Measurements from ENCODE around the gene PCBP4. TPM values are rescaled to one million over a fixed set of nuclear protein-coding genes. Genes with fewer than 3 reads are reported as not detected.

Gene PCBP4
- total RNA-seq, 2 donors from 2014 or later = 73.8 to 119 TPM

DNA sequence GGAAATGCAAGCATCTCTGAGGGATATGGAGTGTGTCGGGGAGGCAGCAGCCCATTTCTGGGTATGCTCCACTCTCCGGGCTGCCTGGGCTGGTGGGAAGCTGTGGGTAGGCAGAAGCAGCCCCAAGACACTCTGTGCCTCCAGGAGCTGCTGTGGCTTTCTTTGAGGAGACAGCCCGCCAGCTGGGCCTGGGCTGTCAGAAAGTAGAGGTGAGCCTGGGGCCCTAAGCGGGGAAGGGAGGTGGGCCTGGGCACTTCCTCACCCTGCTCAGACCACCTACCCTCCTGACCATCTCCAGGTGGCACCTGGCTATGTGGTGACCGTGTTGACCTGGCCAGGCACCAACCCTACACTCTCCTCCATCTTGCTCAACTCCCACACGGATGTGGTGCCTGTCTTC, 17.8 kb upstream of the PCBP4 start:
- Histone ChIP-seq H3K4me1 (peaks cover 0 to 26% of the 10 kb centered on the region in 2 donors), H3K27ac (no peak overlapping the region), H3K9me3 (no peaks in the 10 kb centered on the region), H3K36me3 (no peaks in the 10 kb centered on the region), H3K4me3 (no peak overlapping the region), H3K27me3 (no peaks in the 10 kb centered on the region)
- DNase-seq (ENCODE audit: low spot score) = no peak
- TF ChIP-seq, protein P1, sequence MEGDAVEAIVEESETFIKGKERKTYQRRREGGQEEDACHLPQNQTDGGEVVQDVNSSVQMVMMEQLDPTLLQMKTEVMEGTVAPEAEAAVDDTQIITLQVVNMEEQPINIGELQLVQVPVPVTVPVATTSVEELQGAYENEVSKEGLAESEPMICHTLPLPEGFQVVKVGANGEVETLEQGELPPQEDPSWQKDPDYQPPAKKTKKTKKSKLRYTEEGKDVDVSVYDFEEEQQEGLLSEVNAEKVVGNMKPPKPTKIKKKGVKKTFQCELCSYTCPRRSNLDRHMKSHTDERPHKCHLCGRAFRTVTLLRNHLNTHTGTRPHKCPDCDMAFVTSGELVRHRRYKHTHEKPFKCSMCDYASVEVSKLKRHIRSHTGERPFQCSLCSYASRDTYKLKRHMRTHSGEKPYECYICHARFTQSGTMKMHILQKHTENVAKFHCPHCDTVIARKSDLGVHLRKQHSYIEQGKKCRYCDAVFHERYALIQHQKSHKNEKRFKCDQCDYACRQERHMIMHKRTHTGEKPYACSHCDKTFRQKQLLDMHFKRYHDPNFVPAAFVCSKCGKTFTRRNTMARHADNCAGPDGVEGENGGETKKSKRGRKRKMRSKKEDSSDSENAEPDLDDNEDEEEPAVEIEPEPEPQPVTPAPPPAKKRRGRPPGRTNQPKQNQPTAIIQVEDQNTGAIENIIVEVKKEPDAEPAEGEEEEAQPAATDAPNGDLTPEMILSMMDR (IDR thresholded peaks at IDR 0.05) = no peak

DNA sequence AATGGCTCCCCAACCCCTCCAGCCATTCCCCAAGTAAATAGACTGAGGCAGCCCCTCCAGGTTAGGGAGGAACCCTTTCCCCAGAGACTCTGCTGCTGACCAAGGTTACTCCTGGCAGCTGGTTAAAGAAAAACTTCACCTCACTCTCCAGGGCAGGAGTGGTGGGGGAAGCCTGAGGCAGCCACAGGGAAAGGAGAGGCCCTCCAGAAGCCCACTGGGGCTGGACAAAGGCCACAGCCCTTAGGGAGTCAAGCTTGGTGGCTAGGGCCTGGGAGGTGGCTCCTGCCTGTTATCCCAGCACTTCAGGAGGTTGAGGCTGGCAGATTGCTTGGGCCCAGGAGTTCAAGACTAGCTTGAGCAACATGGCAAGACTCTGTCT, 17.0 kb upstream of the PCBP4 start:
- no peaks in the 10 kb centered on the region for H3K27me3 ChIP-seq
- TF ChIP-seq, protein P1 (IDR thresholded peaks at IDR 0.05) = no peak
- H3K27ac ChIP-seq = peak overlapping the region; percentile 92 to 97
- H3K4me3 ChIP-seq = no peak overlapping the region
- H3K4me1 ChIP-seq = peaks cover 0 to 23% of the 10 kb centered on the region in 2 donors
- no peaks in the 10 kb centered on the region for H3K36me3 ChIP-seq
- no peak for DNase-seq (ENCODE audit: low spot score)
- H3K9me3 ChIP-seq = no peaks in the 10 kb centered on the region

DNA sequence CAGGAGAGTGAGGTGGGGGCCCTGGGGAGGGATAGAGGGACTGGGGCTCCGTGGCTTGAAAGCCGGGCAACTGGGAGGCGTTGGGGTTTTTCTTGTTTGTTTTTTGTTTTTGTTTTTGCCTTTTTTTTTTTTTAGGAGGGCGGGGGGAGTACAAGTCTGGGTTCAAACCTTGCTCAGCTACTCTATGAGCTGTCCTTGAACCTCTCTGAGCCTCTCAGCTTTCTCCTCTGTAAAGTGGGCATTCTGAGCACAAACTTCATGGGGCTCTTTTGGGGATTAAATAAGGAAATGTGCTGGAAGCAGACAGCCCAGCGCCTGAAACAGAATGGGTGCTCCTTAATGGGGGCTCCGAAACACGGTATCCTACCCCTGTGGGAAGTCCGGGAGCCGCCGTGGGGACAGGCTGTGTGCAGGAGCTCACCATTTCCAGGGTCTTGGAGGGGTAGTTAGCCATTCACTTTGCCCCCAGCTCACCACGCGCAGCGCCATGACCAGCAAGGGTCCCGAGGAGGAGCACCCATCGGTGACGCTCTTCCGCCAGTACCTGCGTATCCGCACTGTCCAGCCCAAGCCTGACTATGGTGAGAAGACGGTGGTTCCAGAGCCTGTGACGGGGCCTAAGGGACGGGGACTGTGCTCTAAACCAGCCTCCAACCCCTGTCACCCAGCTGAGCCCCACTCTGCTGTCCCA, 16.5 kb upstream of the PCBP4 start:
- Histone ChIP-seq H3K4me1 (peaks cover 0 to 23% of the 10 kb centered on the region in 2 donors), H3K9me3 (no peaks in the 10 kb centered on the region), H3K36me3 (no peaks in the 10 kb centered on the region), H3K4me3 (peak overlapping the region; percentile 50 to 68), H3K27me3 (no peaks in the 10 kb centered on the region), H3K27ac (peak overlapping the region; percentile 92 to 97)
- TF ChIP-seq, protein P1 (IDR thresholded peaks at IDR 0.05) = no peak
- no peak for DNase-seq (ENCODE audit: low spot score)

DNA sequence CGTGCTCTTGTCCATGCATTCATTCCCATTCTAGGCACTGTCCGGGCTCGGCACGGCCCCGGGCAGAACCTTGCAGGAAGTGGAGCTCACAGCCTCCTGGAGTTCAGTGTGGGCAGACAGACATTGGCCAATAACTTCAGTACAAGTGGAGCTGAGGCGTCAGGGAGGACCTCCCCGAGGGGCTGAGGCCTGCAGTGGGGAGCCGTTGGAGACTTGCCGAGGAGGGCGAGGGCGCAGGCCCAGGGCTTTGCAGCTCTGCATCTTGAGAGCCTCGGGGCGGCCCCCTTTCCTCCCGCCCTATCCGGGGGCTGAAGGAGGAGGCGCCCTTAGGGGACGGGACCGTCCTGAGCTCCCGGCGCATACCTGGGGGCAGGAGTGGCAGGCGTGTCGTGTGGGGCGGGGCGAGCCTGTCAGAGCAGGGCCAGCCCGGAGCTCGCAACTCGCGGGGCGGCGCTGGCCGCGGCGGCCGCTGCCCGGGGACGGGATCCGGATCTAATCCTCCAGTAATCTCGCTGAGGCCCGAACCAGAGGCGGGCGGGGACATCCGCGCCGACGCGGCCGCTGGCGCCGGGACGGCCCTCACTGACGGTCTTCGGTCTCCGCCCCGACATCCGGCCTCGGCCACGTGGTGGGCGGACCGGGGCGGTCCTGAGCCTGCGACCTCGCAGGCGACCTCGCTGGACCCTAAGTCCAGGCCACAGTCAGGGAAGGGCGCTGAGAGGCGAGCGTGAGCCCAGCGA, 15.8 kb upstream of the PCBP4 start, which contains the start of gene ACY1:
ACY1 (plus strand) TSS at position 698 of the 740 bp plus-strand sequence. CDS start 530 bp downstream, outside the sequence.
- Histone ChIP-seq H3K36me3 (no peaks in the 10 kb centered on the region), H3K4me1 (peaks cover 0 to 23% of the 10 kb centered on the region in 2 donors), H3K4me3 (peak within 1 kb of the TSS; percentile 50 to 68), H3K27ac (peak within 1 kb of the TSS; percentile 92 to 97), H3K27me3 (no peaks in the 10 kb centered on the region), H3K9me3 (no peaks in the 10 kb centered on the region)
- TF ChIP-seq, protein P1 (IDR thresholded peaks at IDR 0.05) = no peak
- DNase-seq (ENCODE audit: low spot score) = peak; percentile 86

DNA sequence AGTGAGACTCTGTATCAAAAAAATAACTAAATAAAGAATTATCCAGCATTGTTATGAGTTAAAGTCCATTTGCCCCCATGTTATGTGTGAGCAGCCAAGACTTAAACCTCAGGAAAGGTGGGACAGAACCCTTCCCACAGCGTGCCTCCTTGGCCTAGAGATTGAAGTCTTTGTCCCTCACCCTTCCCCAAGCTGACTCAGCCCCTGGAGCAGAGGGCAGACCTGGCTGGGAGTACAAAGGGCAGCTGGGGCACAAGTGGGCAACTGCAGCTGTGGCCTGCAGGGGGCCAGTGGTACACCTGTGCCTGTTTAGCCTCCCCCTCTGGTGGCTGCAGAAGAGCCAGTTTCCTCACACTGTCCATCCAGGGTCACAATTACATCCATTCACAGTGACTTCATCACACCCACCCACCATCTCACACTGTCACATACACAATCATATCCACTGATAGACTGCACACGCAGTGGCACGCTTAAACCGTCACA, 15.1 kb upstream of the PCBP4 start:
- DNase-seq (ENCODE audit: low spot score) = no peak

More for the DNA sequence above, 15.1 kb upstream of the PCBP4 start:
- H3K27ac ChIP-seq = peak overlapping the region; percentile 92 to 97
- no peaks in the 10 kb centered on the region for H3K27me3 ChIP-seq
- peaks cover 0 to 23% of the 10 kb centered on the region in 2 donors for H3K4me1 ChIP-seq
- no peaks in the 10 kb centered on the region for H3K36me3 ChIP-seq
- TF ChIP-seq, protein P1 (IDR thresholded peaks at IDR 0.05) = peak; percentile 22 to 43
- H3K9me3 ChIP-seq = no peaks in the 10 kb centered on the region
- peak overlapping the region; percentile 50 to 68 for H3K4me3 ChIP-seq

All from right atrium auricular region (tissue), 2 donors.